HepG2 (cell line): ENCODE results near the gene ILKAP. TPM values are rescaled to one million over a fixed set of nuclear protein-coding genes. Genes with fewer than 3 reads are reported as not detected.

Source experiments
- ATAC-seq: fragments of 200-7000 bp; cut with Tn5 transposase; 3 replicates; pipeline ENCODE4 v1.9.1; 2020; ENCODE audit warnings: mild to moderate bottlenecking, moderate library complexity
- BruUV-seq: library from RNA; stranded (reverse); fragments of 400-500 nt; replicated peaks from 2 replicates; lab custom pipeline; 2021; lab: Mats Ljungman, UMichigan
- CTCF ChIA-PET: fragments of 300-600 bp; formaldehyde crosslinking; extraction: SDS; loops from one replicate; lab custom pipeline; 2021; ENCODE audit warnings: low total read pairs, inconsistent platforms, low intra/inter-chr PET ratio; lab: Yijun Ruan, JAX
- POLR2A ChIA-PET: fragments of 350-600 bp; sonication (Branson Sonifier 250); formaldehyde crosslinking; loops from one replicate; lab custom pipeline; 2020; ENCODE audit warnings: antibody characterized with exemption, inconsistent platforms; lab: Yijun Ruan, JAX
- DNase-seq: peaks from one replicate; pipeline ENCODE4 v3.0.0-alpha.2; 2015; ENCODE audit warnings: low spot score
- FAIRE-seq: peaks from 3 replicates; lab custom pipeline; 2011; peaks lifted over from hg19 to GRCh38; lab: Jason Lieb, UNC
- H2AFZ ChIP-seq: one replicate; pipeline ENCODE4 v1.6.1; 2011; ENCODE audit warnings: low read length, inconsistent platforms
- H3K27ac ChIP-seq: fragments of 300-600 bp; 3 replicates; pipeline ENCODE4 v1.8.0; 2011; ENCODE audit warnings: mixed run types, mild to moderate bottlenecking, mixed read lengths, low read length, inconsistent platforms; ENCODE audit not compliant: insufficient read depth; ENCODE audit errors: extremely low read length
- H3K27me3 ChIP-seq, 2 experiments: fragments of 200-600 bp in 1 of 2; 2 replicates in 1 of 2; 3 replicates in 1 of 2; pipeline versions ENCODE4 v1.6.0 to v1.8.0; 2011; ENCODE audit warnings: low read length in 2 of 2, mild to moderate bottlenecking in 2 of 2, moderate library complexity in 2 of 2, inconsistent platforms in 1 of 2; ENCODE audit not compliant: insufficient read depth in 2 of 2, control insufficient read depth in 1 of 2
- H3K36me3 ChIP-seq, 2 experiments: fragments of 200-600 bp in 1 of 2; replicated peaks in 1 of 2; 2 replicates in 1 of 2; 3 replicates in 1 of 2; pipeline versions ENCODE4 v1.5.1 to v1.8.0; 2011; ENCODE audit warnings: low read length in 2 of 2, inconsistent platforms in 1 of 2; ENCODE audit not compliant: insufficient read depth in 2 of 2, control insufficient read depth in 1 of 2
- H3K4me1 ChIP-seq: 2 replicates; pipeline ENCODE4 v1.5.1; 2012; ENCODE audit warnings: low read length, inconsistent platforms; ENCODE audit not compliant: insufficient read depth
- H3K4me2 ChIP-seq: 2 replicates; pipeline ENCODE4 v1.6.0; 2011; ENCODE audit warnings: low read depth, low read length, inconsistent platforms
- H3K4me3 ChIP-seq, 3 experiments: fragments of 200-600 bp in 1 of 3; sonication (generic), shearing (Covaris generic) in 1 of 3; replicated peaks in 1 of 3; 2 replicates each; pipeline ENCODE4 v1.5.1; 2011 to 2016; ENCODE audit warnings: low read length in 3 of 3, inconsistent platforms in 2 of 3, low read depth in 2 of 3, mild to moderate bottlenecking in 2 of 3, control low read depth in 1 of 3, mixed read lengths in 1 of 3; ENCODE audit not compliant: insufficient read depth in 1 of 3
- H3K79me2 ChIP-seq: one replicate; pipeline ENCODE4 v1.6.1; 2011; ENCODE audit warnings: low read length, inconsistent platforms; ENCODE audit not compliant: insufficient read depth
- H3K9ac ChIP-seq: 2 replicates; pipeline ENCODE4 v1.6.0; 2011; ENCODE audit warnings: mild to moderate bottlenecking, low read depth, low read length, inconsistent platforms; ENCODE audit not compliant: insufficient read depth
- H3K9me3 ChIP-seq: 2 replicates; pipeline ENCODE4 v1.5.1; 2012; ENCODE audit warnings: mild to moderate bottlenecking, low read length
- H4K20me1 ChIP-seq: 2 replicates; pipeline ENCODE4 v1.6.0; 2011; ENCODE audit warnings: inconsistent platforms, mild to moderate bottlenecking, low read length, moderate library complexity; ENCODE audit not compliant: insufficient read depth
- CEBPB ChIP-seq: IDR thresholded peaks from 2 replicates; pipeline ENCODE4 v1.6.1; 2011; ENCODE audit warnings: low read depth, low read length, improper control_type of control experiment, borderline replicate concordance
- CSRNP2 ChIP-seq: sonication (generic); formaldehyde crosslinking; conservative IDR thresholded peaks from 2 replicates; pipeline ENCODE4 v1.8.0; 2022; ENCODE audit warnings: low read depth, missing genetic modification reagents
- NCOR1 ChIP-seq: fragments of 200-600 bp; sonication (generic); IDR thresholded peaks from 2 replicates; pipeline ENCODE4 v1.7.0; 2017; ENCODE audit warnings: antibody characterized with exemption, low read length, borderline replicate concordance
- PAX8 ChIP-seq: sonication (generic); formaldehyde crosslinking; IDR thresholded peaks from 2 replicates; pipeline ENCODE4 v1.8.0; 2022; ENCODE audit warnings: mild to moderate bottlenecking, missing genetic modification reagents, borderline replicate concordance
- RCOR2 ChIP-seq: IDR thresholded peaks from 2 replicates; pipeline ENCODE4 v1.6.1; 2016; ENCODE audit warnings: missing biosample characterization, missing genetic modification reagents
- SNAPC4 ChIP-seq: sonication (generic); formaldehyde crosslinking; IDR thresholded peaks from 2 replicates; pipeline ENCODE4 v1.4.0; 2020; ENCODE audit warnings: mild to moderate bottlenecking, missing genetic modification reagents
- ZMYM3 ChIP-seq: sonication (generic); formaldehyde crosslinking; IDR thresholded peaks from 2 replicates; pipeline ENCODE4 v1.5.1; 2020; ENCODE audit warnings: mild to moderate bottlenecking, missing genetic modification reagents
- WGBS: methylation state at CpG from one replicate; pipeline ENCODE4 v1.1.6; 2017; ENCODE audit warnings: low lambda C conversion rate; 5-methylcytosine and 5-hydroxymethylcytosine counted together
- in situ Hi-C: cut with HindIII; loops from 2 replicates; pipeline ENCODE4 v1.10.0; 2017; ENCODE audit warnings: low pct_unique_long_range_greater_than_20kb; ENCODE audit not compliant: extremely low pct_ligation_motif_present
- intact Hi-C: fragments of 100-400 bp; cut with micrococcal nuclease; formaldehyde crosslinking; loops from one replicate; pipeline ENCODE4 v1.10.0; 2022; ENCODE audit not compliant: unreplicated experiment
- polyA plus RNA-seq, 8 experiments: library from polyadenylated mRNA; depleted of rRNA in 3 of 8; stranded (reverse) in 7 of 8; unstranded in 1 of 8; fragments of >200 nt; fragmentation: Illumina TruSeq in 4 of 8; extraction: Trizol in 4 of 8; gene quantifications; 2 replicates each; pipeline versions ENCODE4 v1.2.1 to v1.2.3, GENCODE V29; 2011 to 2016; ENCODE audit warnings: low read depth in 4 of 8, missing spikeins in 1 of 8, mixed read lengths in 1 of 8; ENCODE audit not compliant: insufficient read depth in 1 of 8
- total RNA-seq, 5 experiments: library from RNA; depleted of rRNA; stranded (reverse); fragments of >200 nt; fragmentation: Illumina TruSeq; extraction: Trizol; gene quantifications; 2 replicates each; pipeline ENCODE4 v1.2.3, GENCODE V29; 2016; ENCODE audit warnings: low read depth in 1 of 5

ILKAP gene
- total and polyA plus RNA-seq, 2 of the 13 experiments (the other 11 are each of a cell fraction or from before 2014, with no cell fraction given): 29.6 to 33.1 TPM

GRCh38 chr2:238231251-238231793 lies 27.8 kb upstream of the ILKAP start (continued):
- no peak for TF ChIP-seq SNAPC4

GRCh38 chr2:238230699-238231098 lies 27.2 kb upstream of the ILKAP start:
- no TSS peak for BruUV-seq
- Histone ChIP-seq H3K27me3 (peaks cover 13 to 50% of the 10 kb centered on the region in 2 experiments), H3K27ac (no peak overlapping the region), H3K36me3 (no peaks in the 10 kb centered on the region), H3K4me2 (no peak overlapping the region), H3K4me1 (peaks cover 7% of the 10 kb centered on the region; the same call in 1 of the 2 replicates), H3K9me3 (no peaks in the 10 kb centered on the region)
- no peak for DNase-seq
- in situ Hi-C loops: no loop called here
- ATAC-seq: no peak
- FAIRE-seq: no peak
- intact Hi-C loops: no loop called here
- TF ChIP-seq CEBPB: no peak
- TF ChIP-seq NCOR1: no peak
- no peak for TF ChIP-seq ZMYM3 (CRISPR knock-in tag)
- no peak for TF ChIP-seq PAX8
- TF ChIP-seq RCOR2 (CRISPR knock-in tag): no peak
- no peak for TF ChIP-seq CSRNP2 (CRISPR knock-in tag)
- TF ChIP-seq, all 625 proteins: peak for 0
- WGBS: 34% methylated on average over 5 of the region's 5 CpGs
- Histone ChIP-seq H3K4me3 (no peak overlapping the region), H3K9ac (no peak overlapping the region), H2AFZ (no peak overlapping the region), H3K79me2 (no peaks in the 10 kb centered on the region), H4K20me1 (no peaks in the 10 kb centered on the region)
- ChIA-PET POLR2A (no interaction called here), CTCF (no interaction called here)
